ENCODE measurements around the gene KCNQ2.

The KCNQ2 gene

GRCh38 chr20:63452341-63452740 is 20.1 kb downstream of the KCNQ2 start:
- no peak for DNase-seq

DNA sequence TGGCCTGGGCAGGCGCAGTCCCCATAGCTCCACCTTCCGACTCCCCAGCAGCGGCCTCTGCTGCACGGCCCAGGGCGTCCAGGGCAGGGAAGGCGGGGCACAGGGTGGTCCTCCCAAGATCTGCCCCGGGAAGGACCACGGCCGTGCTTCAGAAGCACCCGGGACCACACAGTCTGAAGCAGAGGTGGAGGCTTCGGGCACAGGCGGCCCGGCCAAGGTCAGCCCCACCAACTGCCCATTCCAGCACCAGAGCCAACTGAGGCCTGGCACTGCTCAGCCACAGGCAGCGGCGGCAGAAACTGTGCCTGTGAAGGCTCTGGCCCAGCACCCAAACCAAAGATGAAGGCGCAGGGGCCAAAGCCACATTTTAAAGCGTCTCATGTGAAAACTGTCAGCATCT is 20.6 kb downstream of the KCNQ2 start:
- DNase-seq, result no peak

DNA sequence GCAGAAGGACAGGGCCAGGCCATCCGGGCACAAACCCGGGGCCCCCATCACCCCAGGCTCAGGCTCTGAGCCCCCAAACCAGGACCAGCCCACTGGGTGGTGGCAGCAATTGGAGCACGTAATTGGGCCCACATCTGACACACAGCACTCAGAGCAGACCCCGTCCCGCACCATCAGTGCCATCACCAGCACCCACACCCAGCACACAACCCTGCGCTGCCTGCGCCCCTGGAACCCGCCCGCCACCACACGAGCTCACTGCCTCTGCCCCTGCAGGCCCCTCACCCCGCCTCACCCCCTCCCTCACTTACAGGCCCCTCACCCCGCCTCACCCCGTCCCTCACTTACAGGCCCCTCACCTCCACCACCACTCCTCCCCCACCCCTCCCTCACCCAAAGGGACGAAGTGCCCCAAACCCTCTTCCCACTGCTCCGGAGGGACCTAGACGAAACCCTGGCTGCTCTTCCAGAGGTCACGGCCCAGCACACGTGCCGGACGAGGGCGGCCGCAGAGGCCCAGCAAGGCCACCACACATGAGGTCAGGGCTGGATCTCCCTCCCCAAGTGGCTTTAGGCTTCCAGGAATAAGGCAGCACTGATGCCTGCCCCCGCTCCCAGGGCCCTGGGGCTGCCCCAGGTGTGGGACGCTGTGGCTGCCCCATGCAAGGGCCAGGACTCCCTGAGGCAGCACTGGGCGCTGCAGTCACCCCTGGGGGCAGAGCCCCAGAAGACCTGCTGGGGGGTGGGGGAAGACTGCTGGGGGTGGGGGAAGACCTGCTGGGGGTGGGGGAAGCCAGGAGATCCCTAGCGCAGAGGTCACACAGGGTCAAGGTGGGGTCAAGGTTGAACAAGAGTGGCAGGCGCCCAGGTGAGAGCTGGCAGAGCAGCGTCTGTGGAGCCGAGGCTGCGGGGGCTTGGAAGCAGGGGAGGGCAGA is 22.4 kb downstream of the KCNQ2 start:
- DNase-seq, result no peak

- no peak for DNase-seq
Measured at GRCh38 chr20:63449025-63449424, 23.4 kb downstream of the KCNQ2 start.

DNA sequence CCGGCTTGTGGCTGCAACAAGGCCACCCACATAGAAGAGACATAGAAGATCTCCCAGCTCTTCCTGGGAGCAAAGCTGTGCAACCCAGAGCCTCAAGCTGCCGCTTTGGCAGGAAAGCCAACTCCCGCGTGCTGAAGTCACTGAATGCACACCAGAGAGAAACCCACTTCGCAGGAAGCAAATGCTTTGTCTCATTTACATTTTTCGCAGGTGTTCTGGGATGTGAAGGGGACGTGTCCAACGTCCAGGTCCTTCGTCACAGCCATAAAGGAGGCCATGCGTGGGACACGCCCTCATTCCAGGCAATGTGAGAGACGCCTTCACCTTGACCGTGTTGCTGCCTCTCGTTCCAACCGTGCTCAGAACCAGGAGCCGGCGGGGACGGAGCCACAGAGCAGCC is 24.4 kb downstream of the KCNQ2 start:
- DNase-seq, result no peak

DNA sequence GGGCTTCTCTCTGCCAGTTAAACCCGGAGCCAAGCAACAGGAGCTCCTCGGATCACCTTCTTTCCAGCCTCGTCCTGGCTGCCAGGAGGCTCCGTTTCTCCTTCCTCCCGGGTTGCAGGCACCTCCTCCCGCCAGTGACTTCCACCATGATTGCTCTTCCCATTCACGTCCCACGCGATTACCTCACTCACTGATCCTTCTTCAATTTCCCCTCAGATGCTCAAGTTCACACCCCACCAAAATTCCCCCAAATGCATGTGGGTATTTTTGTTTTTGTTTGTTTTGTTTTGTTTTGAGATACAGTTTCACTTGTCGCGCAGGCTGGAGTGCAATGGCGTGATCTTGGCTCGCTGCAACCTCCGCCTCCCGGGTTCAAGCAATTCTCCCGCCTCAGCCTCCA is 25.1 kb downstream of the KCNQ2 start:
- no peak for DNase-seq

DNA sequence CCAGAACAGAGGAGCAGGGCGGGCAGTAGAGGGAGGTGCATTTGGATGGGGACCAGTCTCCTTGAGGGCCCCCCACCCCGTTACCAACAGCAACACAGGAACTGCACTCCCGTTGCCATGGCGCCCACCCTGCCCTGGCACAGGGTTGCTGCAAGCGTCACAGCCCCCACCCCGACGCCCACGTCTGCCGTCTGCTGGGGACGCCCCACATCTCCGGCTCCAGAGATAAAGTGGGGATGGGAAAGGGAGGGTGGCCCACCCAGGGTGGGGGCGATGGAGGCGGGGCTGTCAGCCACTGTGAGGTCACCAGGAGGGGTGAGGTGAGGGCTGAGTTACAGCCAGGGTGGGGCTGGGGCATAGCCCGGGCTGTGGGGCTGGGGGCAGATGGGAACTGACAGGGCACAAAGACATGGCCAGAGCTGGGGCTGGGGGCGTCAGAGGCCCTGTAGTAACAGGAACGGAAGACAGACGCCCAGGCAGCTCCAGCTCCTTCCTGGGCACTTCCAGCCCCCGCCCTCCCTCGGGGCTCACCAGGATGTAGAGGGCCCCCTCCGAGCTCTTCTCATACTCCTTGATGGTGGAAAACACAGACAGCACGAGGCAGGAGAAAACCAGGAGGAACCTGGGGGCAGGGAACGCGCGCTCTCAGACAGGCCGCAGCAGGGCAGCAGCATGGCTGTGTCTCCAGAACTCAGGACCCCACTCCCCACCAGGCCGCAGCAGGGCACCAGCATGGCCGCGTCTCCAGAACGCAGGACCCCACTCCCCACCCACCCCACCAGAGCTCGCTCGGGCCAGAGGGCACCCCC is 26.0 kb downstream of the KCNQ2 start:
- no peak for DNase-seq

- DNase-seq, result no peak
Measured at GRCh38 chr20:63445075-63445734, 27.2 kb downstream of the KCNQ2 start.

DNA sequence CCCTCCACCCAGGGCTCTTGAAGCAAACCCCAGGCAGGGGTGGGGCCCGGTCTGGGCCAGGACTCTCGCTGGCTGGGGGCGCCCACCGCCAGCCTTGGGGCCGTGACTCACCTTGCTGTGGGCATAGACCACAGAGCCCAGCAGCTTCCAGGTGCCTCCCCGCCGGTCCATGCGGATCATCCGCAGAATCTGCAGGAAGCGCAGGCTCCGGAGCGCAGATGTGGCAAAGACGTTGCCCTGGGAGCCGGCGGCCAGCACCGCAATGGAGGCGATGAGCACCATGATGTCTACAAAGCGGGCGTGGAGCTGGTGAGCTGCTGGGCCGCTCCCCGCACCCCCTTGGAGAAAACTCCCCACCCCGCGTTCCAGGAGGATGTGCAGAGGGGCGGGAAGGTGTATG is 27.9 kb downstream of the KCNQ2 start:
- no peak for DNase-seq

DNA sequence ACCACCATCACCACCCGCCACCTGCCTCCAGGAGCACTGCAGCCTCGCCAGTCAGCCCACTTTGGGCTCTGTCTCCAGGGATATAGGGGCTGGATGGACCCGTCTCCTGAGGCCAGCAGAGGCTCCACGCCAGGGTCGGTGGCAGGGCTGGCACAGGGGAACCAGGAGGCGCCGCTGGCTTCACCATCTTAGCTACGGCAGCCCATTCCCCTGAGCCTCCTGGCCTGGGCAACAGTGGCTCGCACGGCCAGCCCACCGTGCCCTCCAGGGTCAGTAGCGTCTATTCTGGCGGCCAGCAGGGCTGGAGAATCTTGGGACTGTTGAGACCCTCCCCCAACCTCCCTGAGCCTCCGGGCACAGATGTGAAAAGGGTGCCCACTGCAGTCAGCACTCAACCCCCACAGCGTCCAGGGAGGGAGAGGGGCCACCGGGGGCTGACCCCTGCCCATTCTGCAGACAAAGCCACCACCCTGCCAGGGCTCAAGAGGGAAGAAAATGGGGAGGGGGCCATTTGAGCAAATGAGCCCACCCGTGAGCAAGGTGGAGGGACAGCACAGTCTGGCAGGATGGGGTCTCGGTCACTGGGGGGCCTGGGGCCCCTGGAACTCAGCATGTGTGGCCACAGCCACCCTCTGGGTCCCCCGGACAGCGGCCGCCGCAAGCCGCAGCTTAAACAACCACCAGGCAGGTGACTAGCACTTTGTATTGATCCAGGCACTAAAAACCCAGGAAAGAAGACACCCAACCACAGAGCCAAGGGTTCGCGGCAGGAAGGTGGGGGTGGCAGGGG is 28.7 kb downstream of the KCNQ2 start:
- DNase-seq, result no peak

GRCh38 chr20:63442100-63442493 is 30.4 kb downstream of the KCNQ2 start:
- no peak for DNase-seq

DNA sequence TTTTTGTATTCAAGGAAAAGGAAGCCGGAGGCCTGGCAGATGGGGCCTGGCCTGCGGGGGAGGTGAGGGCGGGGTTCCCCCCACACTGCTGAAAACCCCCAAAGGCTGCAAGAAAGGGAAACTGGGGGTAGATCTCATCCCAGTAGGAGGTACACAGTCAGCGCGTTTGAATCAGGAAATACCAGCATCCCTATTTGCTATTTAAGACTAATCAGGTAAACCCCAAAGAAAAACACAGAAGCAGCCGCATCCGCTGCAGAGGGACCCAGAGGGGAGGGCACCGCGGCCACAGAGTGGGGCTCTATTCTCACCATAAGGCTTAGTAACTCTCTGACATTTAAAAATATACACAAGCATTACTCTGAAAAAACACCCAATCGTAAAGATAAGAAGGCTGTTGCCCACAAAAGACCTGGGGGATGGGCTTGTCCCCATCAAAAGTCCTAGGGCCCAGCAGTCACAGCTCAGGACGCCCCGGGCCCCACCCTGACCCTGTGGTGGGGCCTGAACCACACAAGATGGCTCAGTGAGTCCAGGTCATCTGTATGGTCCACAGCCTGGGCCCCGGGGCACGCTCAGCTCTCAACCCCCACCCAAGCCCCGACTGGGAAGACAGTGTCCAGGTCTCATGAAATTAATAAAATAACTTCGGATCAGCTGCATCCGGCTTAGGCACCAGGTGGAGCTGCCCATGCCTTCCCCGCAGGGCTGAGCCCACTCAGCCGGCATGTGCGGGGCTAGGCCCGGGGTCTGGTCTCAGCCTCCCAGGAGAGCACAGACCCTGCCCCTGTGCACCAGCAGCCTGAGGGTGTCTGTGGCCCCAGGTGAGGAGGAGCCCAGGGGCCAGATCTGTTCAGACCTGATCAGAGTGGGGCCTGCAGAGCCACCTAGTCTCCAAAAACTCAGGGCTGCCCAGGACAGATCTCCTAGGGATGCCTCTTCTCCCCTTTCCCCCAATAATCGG is 31.0 kb downstream of the KCNQ2 start:
- no peak for DNase-seq

DNA sequence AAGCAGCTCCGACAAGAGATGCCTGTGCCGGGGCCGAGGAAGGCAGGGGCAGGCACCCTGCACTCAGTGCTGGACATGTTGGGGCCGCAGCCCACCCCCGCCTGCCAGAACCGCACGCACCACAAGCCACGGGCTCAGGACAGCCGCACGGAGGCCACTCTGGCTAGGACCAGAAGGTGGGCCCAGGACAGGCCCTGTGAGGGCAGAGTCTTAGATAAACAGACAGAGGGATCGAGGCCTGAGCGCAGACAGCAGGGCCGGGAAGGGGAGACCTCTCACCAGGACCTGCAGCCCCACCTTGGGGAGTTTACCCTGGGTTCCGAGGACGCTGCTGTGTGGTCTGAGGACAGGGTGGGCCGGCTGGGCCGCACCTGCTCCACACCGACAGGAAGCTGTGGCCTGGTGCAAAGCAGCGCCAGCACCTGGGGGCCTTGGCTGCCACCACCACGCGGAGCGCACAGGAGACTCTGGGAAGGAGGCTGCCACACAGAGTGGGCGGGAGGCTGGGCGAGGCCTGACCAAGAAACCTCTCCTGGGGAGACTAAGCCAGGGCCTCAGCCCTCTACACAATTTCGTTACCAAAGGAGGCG is 32.0 kb downstream of the KCNQ2 start:
- DNase-seq, result no peak

GRCh38 chr20:63439866-63440265 is 32.6 kb downstream of the KCNQ2 start:
- DNase-seq, result no peak

GRCh38 chr20:63438121-63438520 is 34.3 kb downstream of the KCNQ2 start:
- DNase-seq, result no peak

DNA sequence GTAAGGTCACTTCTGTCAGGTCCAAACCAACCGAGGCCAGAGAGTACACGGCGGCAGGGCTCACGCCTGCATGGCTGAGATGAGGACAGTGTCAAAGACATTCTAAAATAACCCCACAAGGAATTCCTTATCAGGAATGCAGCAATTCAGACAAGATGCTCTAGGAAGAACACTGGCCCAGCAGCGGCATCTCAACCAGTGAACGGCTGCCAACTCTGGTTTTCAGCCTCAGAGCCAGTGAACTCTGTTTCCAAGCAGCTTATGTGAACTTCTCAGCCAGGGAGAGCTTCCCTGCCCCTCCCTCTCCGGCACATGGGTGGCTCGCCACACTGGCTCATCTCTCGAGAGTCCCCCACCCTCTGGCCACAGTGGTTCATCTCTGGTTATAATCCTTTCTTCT is 36.9 kb downstream of the KCNQ2 start:
- no peak for DNase-seq

DNA sequence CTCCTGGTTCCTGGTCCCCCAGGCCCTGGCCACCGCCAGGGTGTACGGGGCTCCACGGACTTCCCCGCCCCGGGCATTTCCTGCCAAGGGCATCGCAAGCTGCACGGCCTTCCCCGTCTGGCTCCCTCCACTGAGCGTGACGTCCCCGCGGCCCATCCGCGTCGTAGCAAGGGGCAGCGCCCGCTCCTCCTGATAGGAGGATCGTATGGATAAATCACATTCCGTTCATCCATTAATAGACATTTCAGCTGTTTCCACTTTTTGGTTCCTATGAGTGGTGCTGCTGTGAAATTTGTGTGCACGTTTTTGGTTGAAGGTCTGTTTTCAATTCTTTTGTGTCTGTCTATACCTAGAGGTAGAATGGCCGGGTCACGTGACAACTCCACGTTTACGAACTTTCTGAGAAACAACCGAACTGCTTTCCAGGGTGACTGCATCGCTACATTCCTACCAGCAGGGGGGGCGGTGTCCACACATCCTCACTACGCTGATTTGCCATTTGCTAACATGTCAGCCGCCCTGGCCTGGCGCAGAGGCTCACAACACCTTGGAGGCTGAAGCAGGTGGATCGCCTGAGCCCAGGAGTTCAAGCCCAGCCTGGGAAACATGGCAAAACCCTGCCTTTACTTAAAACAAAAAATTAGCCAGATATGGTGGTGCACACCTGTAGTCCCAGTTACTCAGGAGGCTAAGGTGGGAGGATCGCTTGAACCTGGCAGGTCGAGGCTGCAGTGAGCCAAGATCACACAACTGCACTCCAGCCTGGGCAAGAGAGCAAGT is 37.7 kb downstream of the KCNQ2 start:
- no peak for DNase-seq

DNA sequence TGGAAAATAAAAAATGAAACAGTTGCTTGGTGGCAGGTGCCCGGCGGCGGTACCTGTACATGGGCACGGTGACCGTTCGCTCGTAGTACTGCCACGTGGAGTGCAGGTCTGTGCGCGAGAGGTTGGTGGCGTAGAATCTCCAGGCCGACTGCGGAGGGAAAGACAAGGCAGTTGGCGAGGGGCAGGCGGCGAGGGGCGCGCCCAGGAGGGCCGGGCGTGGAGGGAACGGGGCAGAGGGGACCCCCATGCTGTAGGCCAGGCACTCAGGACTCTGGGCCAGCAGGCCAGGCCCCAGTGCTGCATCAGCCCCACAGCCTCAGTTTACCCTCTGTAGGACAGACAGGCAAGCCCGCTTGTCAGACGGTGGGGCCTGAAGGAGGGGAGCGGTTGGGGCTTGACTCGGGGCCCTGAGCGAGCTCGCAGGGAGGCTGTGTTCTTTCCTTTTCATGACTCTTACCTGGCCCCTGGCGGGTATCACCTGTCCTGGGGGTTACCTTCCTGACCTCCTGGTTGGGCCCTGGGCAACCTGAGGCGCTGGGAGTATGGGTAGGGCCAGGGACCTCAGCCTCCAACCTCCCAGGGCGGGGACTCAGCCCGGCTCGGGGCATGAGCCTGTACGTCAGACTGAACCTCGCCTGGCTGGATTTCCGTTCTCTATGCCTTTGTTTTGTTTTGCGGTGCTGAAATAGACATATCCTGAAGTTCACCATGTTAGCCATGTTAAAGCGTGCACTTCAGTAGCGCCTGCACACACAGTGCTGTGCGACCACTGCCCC is 38.5 kb downstream of the KCNQ2 start:
- DNase-seq, result no peak

- DNase-seq, result no peak
Measured at GRCh38 chr20:63433351-63433750, 39.1 kb downstream of the KCNQ2 start.

Data from SIG-M5 (cell line).